ENCODE data around the gene MRPL57.
A peak's percentile ranks its signal among the peaks of the same experiment; 100 is the strongest.
"Not testable (repeated sequence)": the region's sequence is repeated elsewhere in the genome, so short reads cannot be mapped to it uniquely, and the experiment has no call there.

MRPL57 gene

GRCh38 chr13:21176215-21176981 is at the start of gene MRPL57, which contains the start of gene SKA3:
TSS of gene MRPL57 (plus strand) at chr13:21176658. CDS start at chr13:21176917, 259 bp downstream.
TSS of gene SKA3 (minus strand) at chr13:21176552. CDS start at chr13:21176477, 75 bp downstream.
- no peak for TF ChIP-seq CTCF (conservative IDR thresholded peaks at IDR 0.05; ENCODE audit: low read depth, low read length)
- H3K4me3 ChIP-seq (ENCODE audit: low read depth, low read length) = peak within 1 kb of the TSS; percentile 98
- peak; percentile 96 for DNase-seq (ENCODE audit: low read depth)

GRCh38 chr13:21130116-21130515 is 46.3 kb upstream of the MRPL57 start:
- no peak for TF ChIP-seq CTCF (conservative IDR thresholded peaks at IDR 0.05; ENCODE audit: low read depth, low read length)
- no peak for DNase-seq (ENCODE audit: low read depth)
- H3K4me3 ChIP-seq (ENCODE audit: low read depth, low read length) = no peak overlapping the region

GRCh38 chr13:21133077-21133476 is 43.4 kb upstream of the MRPL57 start:
- no peak overlapping the region for H3K4me3 ChIP-seq (ENCODE audit: low read depth, low read length)
- no peak for TF ChIP-seq CTCF (conservative IDR thresholded peaks at IDR 0.05; ENCODE audit: low read depth, low read length)

GRCh38 chr13:21134475-21134874 is 42.0 kb upstream of the MRPL57 start:
- H3K4me3 ChIP-seq (ENCODE audit: low read depth, low read length) = no peak overlapping the region
- no peak for TF ChIP-seq CTCF (conservative IDR thresholded peaks at IDR 0.05; ENCODE audit: low read depth, low read length)
- DNase-seq (ENCODE audit: low read depth) = no peak

More at GRCh38 chr13:21133077-21133476, 43.4 kb upstream of the MRPL57 start:
- DNase-seq (ENCODE audit: low read depth) = no peak

- H3K4me3 ChIP-seq (ENCODE audit: low read depth, low read length); DNase-seq (ENCODE audit: low read depth): not testable (repeated sequence)
Observed at GRCh38 chr13:21135833-21136232, 40.6 kb upstream of the MRPL57 start.

- no peak overlapping the region for H3K4me3 ChIP-seq (ENCODE audit: low read depth, low read length)
- DNase-seq (ENCODE audit: low read depth) = peak; percentile 55
- no peak for TF ChIP-seq CTCF (conservative IDR thresholded peaks at IDR 0.05; ENCODE audit: low read depth, low read length)
Observed at GRCh38 chr13:21137696-21138095, 38.8 kb upstream of the MRPL57 start.

GRCh38 chr13:21138561-21138960 is 37.9 kb upstream of the MRPL57 start:
- no peak for TF ChIP-seq CTCF (conservative IDR thresholded peaks at IDR 0.05; ENCODE audit: low read depth, low read length)
- H3K4me3 ChIP-seq (ENCODE audit: low read depth, low read length) = no peak overlapping the region
- peak; percentile 32 for DNase-seq (ENCODE audit: low read depth)
